ENCODE data around the gene TIMP2.

TIMP2 gene

DNA sequence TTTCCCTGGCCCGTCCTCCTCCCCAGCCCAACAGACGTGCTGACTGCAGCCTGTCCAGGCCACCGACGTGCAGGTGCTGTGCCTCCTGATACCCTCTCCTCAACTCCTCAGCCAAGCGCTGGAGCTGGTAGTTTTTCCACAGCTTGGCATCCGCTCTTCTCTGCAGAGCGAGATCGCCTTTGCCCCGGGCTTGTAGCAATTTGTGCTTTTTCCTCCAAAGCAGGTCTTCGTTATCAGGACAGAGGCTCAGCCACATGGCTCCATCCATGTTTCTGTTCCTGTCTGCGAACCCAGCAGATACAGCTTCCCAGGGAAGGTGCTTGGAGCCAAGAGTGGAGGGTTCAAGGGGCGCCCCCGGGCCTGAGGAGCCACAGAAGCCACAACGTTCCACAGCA is 33.1 kb downstream of the TIMP2 start:
- TF ChIP-seq, protein P1, sequence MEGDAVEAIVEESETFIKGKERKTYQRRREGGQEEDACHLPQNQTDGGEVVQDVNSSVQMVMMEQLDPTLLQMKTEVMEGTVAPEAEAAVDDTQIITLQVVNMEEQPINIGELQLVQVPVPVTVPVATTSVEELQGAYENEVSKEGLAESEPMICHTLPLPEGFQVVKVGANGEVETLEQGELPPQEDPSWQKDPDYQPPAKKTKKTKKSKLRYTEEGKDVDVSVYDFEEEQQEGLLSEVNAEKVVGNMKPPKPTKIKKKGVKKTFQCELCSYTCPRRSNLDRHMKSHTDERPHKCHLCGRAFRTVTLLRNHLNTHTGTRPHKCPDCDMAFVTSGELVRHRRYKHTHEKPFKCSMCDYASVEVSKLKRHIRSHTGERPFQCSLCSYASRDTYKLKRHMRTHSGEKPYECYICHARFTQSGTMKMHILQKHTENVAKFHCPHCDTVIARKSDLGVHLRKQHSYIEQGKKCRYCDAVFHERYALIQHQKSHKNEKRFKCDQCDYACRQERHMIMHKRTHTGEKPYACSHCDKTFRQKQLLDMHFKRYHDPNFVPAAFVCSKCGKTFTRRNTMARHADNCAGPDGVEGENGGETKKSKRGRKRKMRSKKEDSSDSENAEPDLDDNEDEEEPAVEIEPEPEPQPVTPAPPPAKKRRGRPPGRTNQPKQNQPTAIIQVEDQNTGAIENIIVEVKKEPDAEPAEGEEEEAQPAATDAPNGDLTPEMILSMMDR (IDR thresholded peaks at IDR 0.05), result no peak

DNA sequence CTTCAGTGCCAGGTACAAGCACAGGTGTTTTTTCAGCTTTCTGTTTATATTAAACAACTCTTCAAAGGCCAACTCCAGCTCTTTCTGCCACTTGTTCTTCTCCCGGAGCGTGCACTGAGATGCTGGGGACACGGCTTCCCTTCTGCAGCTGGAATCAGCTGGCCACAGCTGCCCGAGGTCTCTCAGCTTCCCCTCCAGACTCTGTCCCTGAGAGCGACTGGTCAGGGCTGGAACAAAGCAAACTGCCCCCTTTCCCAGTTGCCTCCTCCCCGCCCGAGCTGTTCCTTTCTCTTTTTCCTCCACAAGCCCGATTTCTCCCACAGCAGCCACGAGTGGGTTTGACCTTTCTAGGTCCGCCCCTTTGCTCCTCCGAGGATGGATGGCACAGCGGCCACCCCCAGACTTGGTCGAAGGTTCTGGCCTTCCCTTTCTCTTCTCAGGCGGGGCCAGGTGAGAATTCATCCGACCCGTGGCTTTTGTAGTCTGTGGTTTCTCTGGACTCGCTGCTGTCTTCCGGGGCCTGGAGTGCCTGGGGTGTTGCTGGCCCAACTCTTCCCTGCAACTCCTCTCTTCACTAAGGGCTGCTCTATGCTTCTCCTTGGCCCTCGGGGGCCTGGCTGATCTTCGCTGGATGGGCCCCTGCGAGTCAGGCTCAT is 33.7 kb downstream of the TIMP2 start:
- TF ChIP-seq, protein P1 (IDR thresholded peaks at IDR 0.05), result no peak

DNA sequence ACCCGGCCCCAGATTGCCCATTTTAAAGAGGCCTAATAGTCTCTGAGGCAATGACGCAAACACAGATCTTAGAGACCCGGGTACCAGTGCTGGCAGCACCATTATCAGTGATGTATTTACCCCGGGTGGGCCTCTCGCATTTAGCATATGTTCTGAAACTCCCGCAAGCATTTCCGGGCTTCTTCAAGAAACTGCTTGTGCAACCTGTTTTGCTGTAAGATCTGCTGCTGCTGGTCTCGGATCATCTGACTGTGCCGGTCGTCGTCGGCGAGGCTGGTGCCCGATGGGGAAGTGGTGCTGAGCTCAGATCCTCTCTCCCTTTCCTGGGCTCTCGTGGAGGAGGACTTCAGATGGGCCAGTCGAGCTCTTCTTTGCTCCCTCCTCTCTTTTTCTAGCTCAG is 34.7 kb downstream of the TIMP2 start:
- TF ChIP-seq, protein P1 (IDR thresholded peaks at IDR 0.05), result no peak

DNA sequence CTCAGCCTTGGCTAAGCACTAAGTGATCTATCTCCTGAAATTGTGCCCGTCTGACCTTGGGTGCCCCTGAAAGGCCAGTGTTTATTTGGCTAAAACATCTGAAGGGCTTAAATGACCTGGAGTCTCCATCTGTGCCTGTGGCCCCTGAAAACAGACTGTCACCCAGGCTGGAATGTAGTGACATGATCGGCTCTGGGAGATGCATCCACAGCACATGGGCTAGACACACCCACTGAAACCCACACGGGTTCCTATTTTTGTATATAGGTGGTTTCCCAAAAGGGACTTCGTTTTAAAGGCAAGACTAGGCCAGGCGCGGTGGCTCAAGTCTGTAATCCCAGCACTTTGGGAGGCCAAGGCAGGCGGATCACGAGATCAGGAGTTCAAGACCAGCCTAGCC is 35.7 kb downstream of the TIMP2 start:
- TF ChIP-seq, protein P1 (IDR thresholded peaks at IDR 0.05), result no peak

DNA sequence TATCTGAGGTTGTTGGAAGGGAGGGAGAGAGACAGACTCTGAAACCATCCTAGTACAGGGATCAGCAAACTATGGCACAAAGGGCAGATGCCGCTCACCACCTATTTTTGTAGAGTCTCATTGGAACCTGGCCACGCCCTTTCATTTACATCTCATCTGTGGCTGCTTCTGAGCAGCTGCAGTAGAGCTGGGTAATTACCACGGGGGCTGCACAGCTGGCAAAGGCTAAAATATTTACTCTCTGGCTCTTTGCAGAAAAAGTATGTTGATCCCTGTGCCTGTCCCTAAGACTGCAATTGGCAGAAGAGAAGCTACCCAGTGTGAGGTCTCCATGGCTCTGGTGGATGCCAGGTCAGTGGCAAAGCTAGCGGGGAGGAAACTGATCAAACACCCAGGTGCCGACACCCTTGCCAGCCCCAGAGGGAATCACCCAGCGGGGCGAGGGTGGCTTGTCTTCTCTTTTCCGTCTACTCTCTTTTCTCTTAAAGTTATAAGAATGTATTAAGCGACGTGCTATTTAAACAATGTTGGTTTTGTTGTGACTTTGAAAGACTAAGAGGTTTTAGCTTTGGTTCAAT is 36.2 kb downstream of the TIMP2 start:
- TF ChIP-seq, protein P1 (IDR thresholded peaks at IDR 0.05), result no peak

DNA sequence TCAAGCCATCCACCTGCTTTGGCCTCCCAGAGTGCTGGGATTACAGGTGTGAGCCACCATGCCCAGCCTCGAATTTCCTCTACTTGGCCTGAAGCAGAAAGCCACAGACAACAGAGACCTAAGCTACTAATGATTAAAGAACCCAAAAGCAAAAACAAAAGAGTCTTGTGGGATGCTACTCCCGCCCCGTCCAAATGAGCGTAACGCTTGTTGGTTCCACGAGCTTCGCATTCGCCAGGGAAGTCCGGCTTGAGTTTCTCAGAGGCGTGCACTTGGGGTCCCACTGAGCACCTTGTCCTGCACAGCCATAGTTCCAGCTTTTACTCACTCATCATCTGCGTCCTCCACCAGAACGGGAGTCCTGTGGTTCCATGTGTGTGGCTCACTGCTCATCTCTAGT is 38.2 kb downstream of the TIMP2 start:
- TF ChIP-seq, protein P1 (IDR thresholded peaks at IDR 0.05), result no peak

DNA sequence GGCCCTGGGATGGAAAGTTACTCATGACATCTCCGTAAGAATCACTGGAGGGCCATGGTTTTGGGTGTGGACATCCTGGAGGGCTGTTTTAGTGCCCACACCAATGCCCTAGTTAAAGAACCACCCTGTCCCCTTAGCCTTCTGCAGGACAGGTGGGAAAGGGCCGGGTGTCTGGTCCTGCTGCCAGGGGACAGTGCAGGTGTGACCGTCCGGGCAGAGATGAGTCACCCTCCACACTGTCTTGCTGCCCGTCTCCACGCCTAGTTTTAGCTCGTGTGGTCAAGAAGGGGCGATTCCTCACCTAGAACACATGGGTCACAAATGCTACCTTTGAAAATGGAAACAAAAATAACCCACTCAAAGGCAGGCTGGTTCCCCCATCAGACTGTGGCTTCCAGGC is 39.2 kb downstream of the TIMP2 start:
- TF ChIP-seq, protein P1 (IDR thresholded peaks at IDR 0.05), result no peak
